K562 (cell line): ENCODE results near the gene CDC26. TPM values are rescaled to one million over a fixed set of nuclear protein-coding genes. Genes with fewer than 3 reads are reported as not detected.

Experiments used
- ZBTB40 ChIP-seq, 2 experiments: fragments of 450-650 bp in 1 of 2; sonication (generic) in 1 of 2; formaldehyde crosslinking in 1 of 2; IDR thresholded peaks; 2 replicates each; pipeline versions ENCODE4 v1.7.1 to v1.9.0; 2016 to 2022; ENCODE audit warnings: inconsistent platforms in 1 of 2, mild to moderate bottlenecking in 1 of 2, missing genetic modification reagents in 1 of 2
- polyA plus RNA-seq, 8 experiments: library from polyadenylated mRNA; depleted of rRNA in 4 of 8; stranded (reverse) in 5 of 8; unstranded in 3 of 8; fragments of >200 nt; fragmentation: Nextera tagmentation in 2 of 8; fragmentation: Illumina TruSeq in 1 of 8; extraction: Ambion mirVana in 2 of 8; extraction: Trizol in 1 of 8; gene quantifications; 2 replicates each; pipeline versions ENCODE4 v1.2.1 to v1.2.3, GENCODE V29; 2011 to 2014; ENCODE audit warnings: inconsistent platforms in 1 of 8, missing spikeins in 1 of 8
- total RNA-seq, 7 experiments: library from RNA; depleted of rRNA in 6 of 7; stranded (reverse); fragments of >200 nt in 6 of 7; fragmentation: Illumina TruSeq in 2 of 7; extraction: Trizol in 2 of 7; gene quantifications; 2 replicates each; pipeline versions ENCODE4 v1.2.1 to v1.2.3, GENCODE V29; 2011 to 2021; ENCODE audit warnings: low replicate concordance in 1 of 7
- TF ChIP-seq, protein P1 (sequence below): fragments of 450-650 bp; IDR thresholded peaks from 2 replicates; pipeline ENCODE4 v1.6.1; 2016
- TF ChIP-seq, protein P2 (sequence below), 2 experiments: fragments of 450-650 bp; IDR thresholded peaks; 2 replicates each; pipeline ENCODE4 v1.6.1; 2018; ENCODE audit warnings: mild to moderate bottlenecking in 2 of 2, low read depth in 1 of 2; ENCODE audit not compliant: partially characterized antibody in 2 of 2

The CDC26 gene
- total and polyA plus RNA-seq, 9 of the 15 experiments (the other 6 are each of a cell fraction or from before 2014, with no cell fraction given) = 33.0 to 147 (median 60.0) TPM

DNA sequence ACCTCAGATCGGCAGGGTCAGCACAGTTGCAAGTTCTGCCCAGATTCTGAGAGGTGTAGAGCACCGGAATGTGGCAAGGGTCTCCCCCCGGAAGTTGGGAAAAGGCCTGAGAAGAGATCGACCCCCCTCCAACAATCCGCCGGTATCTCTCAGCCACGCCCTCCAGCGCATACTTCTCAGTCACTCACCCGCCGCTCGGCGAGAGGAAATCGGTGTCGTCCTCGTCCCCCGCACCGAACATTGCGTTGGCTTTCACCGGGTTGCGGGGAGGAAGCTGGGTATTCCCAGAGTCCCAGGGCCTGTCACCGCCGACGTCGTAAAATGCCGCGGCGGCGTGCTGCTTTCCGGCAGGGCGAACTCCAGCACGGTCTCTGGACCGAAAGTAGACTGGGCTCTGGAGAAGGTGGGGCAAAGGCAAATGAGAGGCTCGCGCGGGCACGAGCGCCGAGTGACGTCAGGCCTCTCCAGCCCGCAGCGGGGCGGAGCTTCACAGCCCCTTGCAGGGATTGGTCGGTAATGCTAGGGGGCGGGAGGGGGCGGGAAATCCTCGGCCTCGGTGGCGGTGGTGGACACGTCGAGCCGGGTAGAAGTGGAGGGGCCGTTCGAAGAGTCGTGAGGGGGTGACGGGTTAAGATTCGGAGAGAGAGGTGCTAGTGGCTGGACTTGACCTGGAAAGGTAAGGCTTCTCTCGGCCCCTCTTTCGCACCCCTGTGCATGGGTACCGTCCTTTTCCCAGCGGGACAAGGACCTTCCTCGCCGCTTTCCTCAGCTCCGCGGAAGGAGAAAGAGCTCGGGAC, 54.2 kb downstream of the CDC26 start, which contains the start of the genes FKBP15 and SLC31A1 (continued):
- peak; percentile 52 for TF ChIP-seq ZBTB40 (IDR thresholded peaks at IDR 0.05)
- no peak for TF ChIP-seq ZBTB40 (CRISPR knock-in tag; IDR thresholded peaks at IDR 0.05)
- TF ChIP-seq, protein P1, sequence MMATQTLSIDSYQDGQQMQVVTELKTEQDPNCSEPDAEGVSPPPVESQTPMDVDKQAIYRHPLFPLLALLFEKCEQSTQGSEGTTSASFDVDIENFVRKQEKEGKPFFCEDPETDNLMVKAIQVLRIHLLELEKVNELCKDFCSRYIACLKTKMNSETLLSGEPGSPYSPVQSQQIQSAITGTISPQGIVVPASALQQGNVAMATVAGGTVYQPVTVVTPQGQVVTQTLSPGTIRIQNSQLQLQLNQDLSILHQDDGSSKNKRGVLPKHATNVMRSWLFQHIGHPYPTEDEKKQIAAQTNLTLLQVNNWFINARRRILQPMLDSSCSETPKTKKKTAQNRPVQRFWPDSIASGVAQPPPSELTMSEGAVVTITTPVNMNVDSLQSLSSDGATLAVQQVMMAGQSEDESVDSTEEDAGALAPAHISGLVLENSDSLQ = peak; percentile 84
- TF ChIP-seq, protein P2, sequence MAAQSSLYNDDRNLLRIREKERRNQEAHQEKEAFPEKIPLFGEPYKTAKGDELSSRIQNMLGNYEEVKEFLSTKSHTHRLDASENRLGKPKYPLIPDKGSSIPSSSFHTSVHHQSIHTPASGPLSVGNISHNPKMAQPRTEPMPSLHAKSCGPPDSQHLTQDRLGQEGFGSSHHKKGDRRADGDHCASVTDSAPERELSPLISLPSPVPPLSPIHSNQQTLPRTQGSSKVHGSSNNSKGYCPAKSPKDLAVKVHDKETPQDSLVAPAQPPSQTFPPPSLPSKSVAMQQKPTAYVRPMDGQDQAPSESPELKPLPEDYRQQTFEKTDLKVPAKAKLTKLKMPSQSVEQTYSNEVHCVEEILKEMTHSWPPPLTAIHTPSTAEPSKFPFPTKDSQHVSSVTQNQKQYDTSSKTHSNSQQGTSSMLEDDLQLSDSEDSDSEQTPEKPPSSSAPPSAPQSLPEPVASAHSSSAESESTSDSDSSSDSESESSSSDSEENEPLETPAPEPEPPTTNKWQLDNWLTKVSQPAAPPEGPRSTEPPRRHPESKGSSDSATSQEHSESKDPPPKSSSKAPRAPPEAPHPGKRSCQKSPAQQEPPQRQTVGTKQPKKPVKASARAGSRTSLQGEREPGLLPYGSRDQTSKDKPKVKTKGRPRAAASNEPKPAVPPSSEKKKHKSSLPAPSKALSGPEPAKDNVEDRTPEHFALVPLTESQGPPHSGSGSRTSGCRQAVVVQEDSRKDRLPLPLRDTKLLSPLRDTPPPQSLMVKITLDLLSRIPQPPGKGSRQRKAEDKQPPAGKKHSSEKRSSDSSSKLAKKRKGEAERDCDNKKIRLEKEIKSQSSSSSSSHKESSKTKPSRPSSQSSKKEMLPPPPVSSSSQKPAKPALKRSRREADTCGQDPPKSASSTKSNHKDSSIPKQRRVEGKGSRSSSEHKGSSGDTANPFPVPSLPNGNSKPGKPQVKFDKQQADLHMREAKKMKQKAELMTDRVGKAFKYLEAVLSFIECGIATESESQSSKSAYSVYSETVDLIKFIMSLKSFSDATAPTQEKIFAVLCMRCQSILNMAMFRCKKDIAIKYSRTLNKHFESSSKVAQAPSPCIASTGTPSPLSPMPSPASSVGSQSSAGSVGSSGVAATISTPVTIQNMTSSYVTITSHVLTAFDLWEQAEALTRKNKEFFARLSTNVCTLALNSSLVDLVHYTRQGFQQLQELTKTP (IDR thresholded peaks at IDR 0.05; ENCODE audit: low read depth in 1 of 2, partially characterized antibody in 2 of 2) = peak; percentile 14 to 76
